ENCODE measurements around the gene CCDC3. TPM values are rescaled to one million over a fixed set of nuclear protein-coding genes. Genes with fewer than 3 reads are reported as not detected.

The CCDC3 gene
- total RNA-seq, 2 experiments from 2014 or later = 0.12 TPM

GRCh38 chr10:12921163-12921562, 80.3 kb downstream of the CCDC3 start:
- ATAC-seq (no peak), DNase-seq (no peak)
- CTCF ChIA-PET = no interaction called here
- Mint-ChIP-seq H3K4me3 (no peak overlapping the region), H3K27ac (no peak overlapping the region), H3K27me3 (peaks cover 4% of the 10 kb centered on the region), H3K9me3 (ENCODE audit: low read depth) (no peaks in the 10 kb centered on the region), H3K4me1 (no peaks in the 10 kb centered on the region), H3K36me3 (no peaks in the 10 kb centered on the region)

- H3K27me3 Mint-ChIP-seq = peaks cover 6% of the 10 kb centered on the region
- CTCF ChIA-PET = interaction anchor here (0.8 kb wide), 1 partner anchor 145 kb away, joined by 3 read pairs; no protein-coding TSS in a partner anchor
Observed at GRCh38 chr10:12919574-12919973, 81.9 kb downstream of the CCDC3 start.

GRCh38 chr10:12916587-12916986, 84.9 kb downstream of the CCDC3 start:
- no peak for DNase-seq
- H3K9me3 Mint-ChIP-seq (ENCODE audit: low read depth) = peaks cover 2% of the 10 kb centered on the region
- no peak for ATAC-seq
- peaks cover 15% of the 10 kb centered on the region for H3K27me3 Mint-ChIP-seq
- H3K36me3 Mint-ChIP-seq = no peaks in the 10 kb centered on the region
- no peak overlapping the region for H3K4me3 Mint-ChIP-seq
- no peaks in the 10 kb centered on the region for H3K4me1 Mint-ChIP-seq
- CTCF ChIA-PET = interaction anchor here (0.8 kb wide), 1 partner anchor 13 kb away, joined by 3 read pairs; no protein-coding TSS in a partner anchor
- H3K27ac Mint-ChIP-seq = no peak overlapping the region

More at GRCh38 chr10:12919574-12919973, 81.9 kb downstream of the CCDC3 start:
- Mint-ChIP-seq H3K9me3 (ENCODE audit: low read depth) (no peaks in the 10 kb centered on the region), H3K36me3 (no peaks in the 10 kb centered on the region), H3K4me3 (no peak overlapping the region), H3K27ac (no peak overlapping the region), H3K4me1 (no peaks in the 10 kb centered on the region)
- ATAC-seq (no peak), DNase-seq (no peak)

- Mint-ChIP-seq H3K4me1 (no peaks in the 10 kb centered on the region), H3K4me3 (no peak overlapping the region), H3K27me3 (peaks cover 15% of the 10 kb centered on the region), H3K36me3 (no peaks in the 10 kb centered on the region), H3K27ac (no peak overlapping the region), H3K9me3 (ENCODE audit: low read depth) (peaks cover 2% of the 10 kb centered on the region)
- ATAC-seq (no peak), DNase-seq (no peak)
- CTCF ChIA-PET = no interaction called here
Observed at GRCh38 chr10:12915637-12916168, 85.8 kb downstream of the CCDC3 start.

GRCh38 chr10:12914111-12914510, 87.4 kb downstream of the CCDC3 start:
- H3K4me3 Mint-ChIP-seq = no peak overlapping the region
- peaks cover 2% of the 10 kb centered on the region for H3K9me3 Mint-ChIP-seq (ENCODE audit: low read depth)
- CTCF ChIA-PET = no interaction called here

GRCh38 chr10:12911795-12912194, 89.7 kb downstream of the CCDC3 start:
- no peaks in the 10 kb centered on the region for H3K4me1 Mint-ChIP-seq
- ATAC-seq (no peak), DNase-seq (no peak)
- H3K4me3 Mint-ChIP-seq = no peak overlapping the region
- no peak overlapping the region for H3K27ac Mint-ChIP-seq
- CTCF ChIA-PET = no interaction called here
- peaks cover 15% of the 10 kb centered on the region for H3K27me3 Mint-ChIP-seq
- H3K9me3 Mint-ChIP-seq (ENCODE audit: low read depth) = peaks cover 2% of the 10 kb centered on the region
- no peaks in the 10 kb centered on the region for H3K36me3 Mint-ChIP-seq

More at GRCh38 chr10:12914111-12914510, 87.4 kb downstream of the CCDC3 start:
- DNase-seq = no peak
- H3K36me3 Mint-ChIP-seq = no peaks in the 10 kb centered on the region
- no peak overlapping the region for H3K27ac Mint-ChIP-seq
- no peak for ATAC-seq
- H3K4me1 Mint-ChIP-seq = no peaks in the 10 kb centered on the region
- peaks cover 15% of the 10 kb centered on the region for H3K27me3 Mint-ChIP-seq

GRCh38 chr10:12910835-12911234, 90.7 kb downstream of the CCDC3 start:
- no peak for ATAC-seq
- Mint-ChIP-seq H3K9me3 (ENCODE audit: low read depth) (peaks cover 2% of the 10 kb centered on the region), H3K27me3 (peaks cover 15% of the 10 kb centered on the region), H3K27ac (no peak overlapping the region), H3K4me1 (no peaks in the 10 kb centered on the region), H3K36me3 (no peaks in the 10 kb centered on the region), H3K4me3 (no peak overlapping the region)
- CTCF ChIA-PET = no interaction called here
- no peak for DNase-seq

- H3K4me3 Mint-ChIP-seq = no peak overlapping the region
- H3K27ac Mint-ChIP-seq = no peak overlapping the region
- CTCF ChIA-PET = no interaction called here
- H3K27me3 Mint-ChIP-seq = peaks cover 11% of the 10 kb centered on the region
- H3K4me1 Mint-ChIP-seq = no peaks in the 10 kb centered on the region
- no peak for ATAC-seq
- no peaks in the 10 kb centered on the region for H3K36me3 Mint-ChIP-seq
- DNase-seq = no peak
- H3K9me3 Mint-ChIP-seq (ENCODE audit: low read depth) = peaks cover 2% of the 10 kb centered on the region
Observed at GRCh38 chr10:12909836-12910185, 91.7 kb downstream of the CCDC3 start.

GRCh38 chr10:12909182-12909835, 92.2 kb downstream of the CCDC3 start:
- H3K4me1 Mint-ChIP-seq = no peaks in the 10 kb centered on the region
- H3K9me3 Mint-ChIP-seq (ENCODE audit: low read depth) = peaks cover 2% of the 10 kb centered on the region
- DNase-seq (no peak), ATAC-seq (no peak)
- peaks cover 9% of the 10 kb centered on the region for H3K27me3 Mint-ChIP-seq
- no peak overlapping the region for H3K4me3 Mint-ChIP-seq
- H3K27ac Mint-ChIP-seq = no peak overlapping the region
- CTCF ChIA-PET = no interaction called here
- no peaks in the 10 kb centered on the region for H3K36me3 Mint-ChIP-seq

GRCh38 chr10:12908773-12909172, 92.7 kb downstream of the CCDC3 start:
- H3K27ac Mint-ChIP-seq = no peak overlapping the region
- CTCF ChIA-PET = no interaction called here
- H3K9me3 Mint-ChIP-seq (ENCODE audit: low read depth) = peaks cover 2% of the 10 kb centered on the region
- H3K4me1 Mint-ChIP-seq = no peaks in the 10 kb centered on the region
- ATAC-seq (no peak), DNase-seq (no peak)
- H3K4me3 Mint-ChIP-seq = no peak overlapping the region
- H3K27me3 Mint-ChIP-seq = peaks cover 4% of the 10 kb centered on the region
- H3K36me3 Mint-ChIP-seq = no peaks in the 10 kb centered on the region

- no peaks in the 10 kb centered on the region for H3K36me3 Mint-ChIP-seq
- no peaks in the 10 kb centered on the region for H3K4me1 Mint-ChIP-seq
- H3K27me3 Mint-ChIP-seq = no peaks in the 10 kb centered on the region
- peaks cover 2% of the 10 kb centered on the region for H3K9me3 Mint-ChIP-seq (ENCODE audit: low read depth)
- H3K27ac Mint-ChIP-seq = no peak overlapping the region
- CTCF ChIA-PET = interaction anchor here (1.3 kb wide), 1 partner anchor 125 kb away, joined by 3 read pairs; no protein-coding TSS in a partner anchor
- H3K4me3 Mint-ChIP-seq = no peak overlapping the region
- no peak for ATAC-seq
- DNase-seq = no peak
Observed at GRCh38 chr10:12907656-12908055, 93.9 kb downstream of the CCDC3 start.

- no peak overlapping the region for H3K27ac Mint-ChIP-seq
- no peak for DNase-seq
- H3K4me3 Mint-ChIP-seq = no peak overlapping the region
- H3K4me1 Mint-ChIP-seq = no peaks in the 10 kb centered on the region
- no peaks in the 10 kb centered on the region for H3K36me3 Mint-ChIP-seq
- CTCF ChIA-PET = interaction anchor here (0.9 kb wide), 1 partner anchor 123 kb away, joined by 3 read pairs; no protein-coding TSS in a partner anchor
- no peaks in the 10 kb centered on the region for H3K27me3 Mint-ChIP-seq
- ATAC-seq = no peak
- H3K9me3 Mint-ChIP-seq (ENCODE audit: low read depth) = no peaks in the 10 kb centered on the region
Observed at GRCh38 chr10:12906051-12906541, 95.4 kb downstream of the CCDC3 start.

GRCh38 chr10:12905067-12905466, 96.4 kb downstream of the CCDC3 start:
- Mint-ChIP-seq H3K36me3 (no peaks in the 10 kb centered on the region), H3K9me3 (ENCODE audit: low read depth) (no peaks in the 10 kb centered on the region), H3K4me1 (no peaks in the 10 kb centered on the region), H3K27me3 (no peaks in the 10 kb centered on the region), H3K4me3 (no peak overlapping the region), H3K27ac (no peak overlapping the region)
- ATAC-seq = no peak
- no peak for DNase-seq
- CTCF ChIA-PET = no interaction called here

GRCh38 chr10:12902851-12903358, 98.6 kb downstream of the CCDC3 start:
- CTCF ChIA-PET = interaction anchor here (0.9 to 2.1 kb wide), 6 partner anchors 14 to 638 kb away, joined by 3 to 15 read pairs (median 4); no protein-coding TSS in a partner anchor
- ATAC-seq (no peak), DNase-seq (no peak)
- H3K27ac Mint-ChIP-seq = no peak overlapping the region
- H3K4me1 Mint-ChIP-seq = no peaks in the 10 kb centered on the region
- no peaks in the 10 kb centered on the region for H3K9me3 Mint-ChIP-seq (ENCODE audit: low read depth)
- no peaks in the 10 kb centered on the region for H3K36me3 Mint-ChIP-seq
- no peaks in the 10 kb centered on the region for H3K27me3 Mint-ChIP-seq
- no peak overlapping the region for H3K4me3 Mint-ChIP-seq
